ENCODE data around the gene PARP11.

Gene PARP11

DNA sequence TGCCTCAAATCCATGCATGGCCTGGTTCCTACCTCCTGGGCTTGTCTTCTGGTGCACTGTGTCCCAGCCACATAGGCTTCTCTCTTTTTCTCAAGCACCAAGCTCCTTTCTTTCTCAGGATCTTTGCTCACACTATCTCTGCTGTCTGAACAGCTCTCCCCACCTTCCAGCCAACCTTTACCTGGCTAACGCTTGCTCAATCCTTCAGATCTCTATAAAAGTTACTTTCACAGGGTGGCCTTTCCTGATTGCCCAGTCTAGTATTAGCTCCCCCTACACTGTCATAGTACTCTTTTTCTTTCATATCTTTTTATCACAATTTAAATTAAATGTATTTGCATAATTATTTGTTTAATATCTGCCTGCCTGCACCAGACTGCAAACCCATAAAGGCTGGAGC, 3.8 kb downstream of the PARP11 start:
- Histone ChIP-seq H3K36me3 (ENCODE audit: insufficient read depth, low read length) (no peaks in the 10 kb centered on the region; the same call in 1 of the 2 replicates), H3K27me3 (ENCODE audit: insufficient read depth, low read length) (no peaks in the 10 kb centered on the region), H3F3A (ENCODE audit: insufficient read depth, low read length) (no peaks in the 10 kb centered on the region), H3K79me2 (ENCODE audit: insufficient read depth, low read length) (no peaks in the 10 kb centered on the region), H3K9me3 (ENCODE audit: low read length) (peaks cover 14% of the 10 kb centered on the region), H2AFZ (ENCODE audit: low read length) (no peak overlapping the region), H3K4me2 (ENCODE audit: low read length) (peak overlapping the region; percentile 43; the same call in 1 of the 2 replicates), H3K27ac (ENCODE audit: low read depth, low read length, poor library complexity, severe bottlenecking) (no peak overlapping the region), H4K20me1 (ENCODE audit: insufficient read depth, low read length) (no peaks in the 10 kb centered on the region), H3K9me2 (ENCODE audit: low read depth, low read length) (no peaks in the 10 kb centered on the region), H3K9ac (ENCODE audit: low read length) (no peak overlapping the region), H3K4me3 (ENCODE audit: low read depth, low read length, poor library complexity, severe bottlenecking) (no peak overlapping the region), H3K4me1 (ENCODE audit: insufficient read depth, low read length, severe bottlenecking) (peaks cover 37% of the 10 kb centered on the region)
- TF ChIP-seq, protein P1, sequence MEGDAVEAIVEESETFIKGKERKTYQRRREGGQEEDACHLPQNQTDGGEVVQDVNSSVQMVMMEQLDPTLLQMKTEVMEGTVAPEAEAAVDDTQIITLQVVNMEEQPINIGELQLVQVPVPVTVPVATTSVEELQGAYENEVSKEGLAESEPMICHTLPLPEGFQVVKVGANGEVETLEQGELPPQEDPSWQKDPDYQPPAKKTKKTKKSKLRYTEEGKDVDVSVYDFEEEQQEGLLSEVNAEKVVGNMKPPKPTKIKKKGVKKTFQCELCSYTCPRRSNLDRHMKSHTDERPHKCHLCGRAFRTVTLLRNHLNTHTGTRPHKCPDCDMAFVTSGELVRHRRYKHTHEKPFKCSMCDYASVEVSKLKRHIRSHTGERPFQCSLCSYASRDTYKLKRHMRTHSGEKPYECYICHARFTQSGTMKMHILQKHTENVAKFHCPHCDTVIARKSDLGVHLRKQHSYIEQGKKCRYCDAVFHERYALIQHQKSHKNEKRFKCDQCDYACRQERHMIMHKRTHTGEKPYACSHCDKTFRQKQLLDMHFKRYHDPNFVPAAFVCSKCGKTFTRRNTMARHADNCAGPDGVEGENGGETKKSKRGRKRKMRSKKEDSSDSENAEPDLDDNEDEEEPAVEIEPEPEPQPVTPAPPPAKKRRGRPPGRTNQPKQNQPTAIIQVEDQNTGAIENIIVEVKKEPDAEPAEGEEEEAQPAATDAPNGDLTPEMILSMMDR (IDR thresholded peaks at IDR 0.05; ENCODE audit: low read length), result no peak
- TF ChIP-seq EZH2 (IDR thresholded peaks at IDR 0.05; ENCODE audit: borderline replicate concordance, low read length), result no peak

DNA sequence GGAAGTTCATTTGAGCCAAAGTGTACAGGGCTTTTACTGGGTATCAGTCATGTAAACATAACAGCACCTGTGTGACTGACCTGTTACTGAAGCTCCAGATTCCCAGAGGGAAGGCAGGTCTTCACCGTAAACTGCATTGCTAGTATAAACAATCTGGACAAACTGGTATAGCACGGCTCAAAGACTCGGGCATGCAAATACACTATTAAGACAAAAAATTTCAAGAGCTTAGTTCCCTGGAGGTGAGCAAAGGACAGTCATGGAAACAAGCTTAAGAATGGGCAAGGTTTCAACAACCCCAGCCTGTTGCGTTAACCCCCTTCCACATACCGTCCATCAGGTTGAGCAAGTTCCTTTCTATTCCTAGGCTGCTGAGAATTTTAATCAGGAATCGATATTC, 9.4 kb downstream of the PARP11 start:
- no peak overlapping the region for H3K4me2 ChIP-seq (ENCODE audit: low read length)
- TF ChIP-seq EZH2 (IDR thresholded peaks at IDR 0.05; ENCODE audit: borderline replicate concordance, low read length), result no peak
- TF ChIP-seq, protein P1 (IDR thresholded peaks at IDR 0.05; ENCODE audit: low read length), result no peak
- H3K27me3 ChIP-seq (ENCODE audit: insufficient read depth, low read length), result no peaks in the 10 kb centered on the region
- no peaks in the 10 kb centered on the region for H3K9me2 ChIP-seq (ENCODE audit: low read depth, low read length)
- H3K36me3 ChIP-seq (ENCODE audit: insufficient read depth, low read length), result no peaks in the 10 kb centered on the region
- peaks cover 14% of the 10 kb centered on the region for H3K9me3 ChIP-seq (ENCODE audit: low read length)
- H3F3A ChIP-seq (ENCODE audit: insufficient read depth, low read length), result no peaks in the 10 kb centered on the region
- no peak overlapping the region for H3K4me3 ChIP-seq (ENCODE audit: low read depth, low read length, poor library complexity, severe bottlenecking)
- no peaks in the 10 kb centered on the region for H3K4me1 ChIP-seq (ENCODE audit: insufficient read depth, low read length, severe bottlenecking)
- H2AFZ ChIP-seq (ENCODE audit: low read length), result no peak overlapping the region
- no peaks in the 10 kb centered on the region for H3K79me2 ChIP-seq (ENCODE audit: insufficient read depth, low read length)
- no peaks in the 10 kb centered on the region for H4K20me1 ChIP-seq (ENCODE audit: insufficient read depth, low read length)
- no peak overlapping the region for H3K9ac ChIP-seq (ENCODE audit: low read length)
- no peak overlapping the region for H3K27ac ChIP-seq (ENCODE audit: low read depth, low read length, poor library complexity, severe bottlenecking)

DNA sequence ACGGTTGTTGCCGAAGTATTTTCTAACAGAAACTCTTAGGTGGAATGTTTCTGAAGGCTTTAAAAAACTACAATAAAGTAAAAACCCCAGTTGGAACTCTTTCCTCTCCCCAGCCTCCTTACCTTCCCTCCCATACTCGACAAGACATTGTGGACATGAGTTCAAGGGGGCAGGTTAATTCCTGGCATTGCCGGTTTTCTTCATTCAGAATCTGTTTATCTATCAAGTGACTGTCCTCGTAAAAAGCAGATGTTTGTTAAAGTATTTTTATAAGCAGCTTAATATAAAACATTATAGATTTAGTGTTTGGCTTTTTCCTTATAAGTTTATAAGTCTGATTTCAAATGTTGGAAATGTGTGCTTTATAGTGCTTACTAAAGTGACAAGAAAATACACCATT, 30.7 kb downstream of the PARP11 start:
- Histone ChIP-seq H3K36me3 (ENCODE audit: insufficient read depth, low read length) (no peaks in the 10 kb centered on the region; the same call in 1 of the 2 replicates), H3K9me2 (ENCODE audit: low read depth, low read length) (no peaks in the 10 kb centered on the region), H3K27ac (ENCODE audit: low read depth, low read length, poor library complexity, severe bottlenecking) (no peak overlapping the region), H2AFZ (ENCODE audit: low read length) (no peak overlapping the region), H3K9ac (ENCODE audit: low read length) (no peak overlapping the region), H3K4me2 (ENCODE audit: low read length) (no peak overlapping the region), H4K20me1 (ENCODE audit: insufficient read depth, low read length) (no peaks in the 10 kb centered on the region), H3K4me1 (ENCODE audit: insufficient read depth, low read length, severe bottlenecking) (peaks cover 9% of the 10 kb centered on the region), H3K79me2 (ENCODE audit: insufficient read depth, low read length) (no peaks in the 10 kb centered on the region), H3K4me3 (ENCODE audit: low read depth, low read length, poor library complexity, severe bottlenecking) (no peak overlapping the region), H3F3A (ENCODE audit: insufficient read depth, low read length) (no peaks in the 10 kb centered on the region), H3K9me3 (ENCODE audit: low read length) (0 out of 2 replicates have a peak, but pooled peaks cover 4% of the 10 kb centered on the region), H3K27me3 (ENCODE audit: insufficient read depth, low read length) (no peaks in the 10 kb centered on the region)
- no peak for TF ChIP-seq EZH2 (IDR thresholded peaks at IDR 0.05; ENCODE audit: borderline replicate concordance, low read length)
- TF ChIP-seq, protein P1 (IDR thresholded peaks at IDR 0.05; ENCODE audit: low read length), result no peak
